OCI-LY3 (cell line): ENCODE results near the gene CYP8B1.

Source experiments
- H2AFZ ChIP-seq: fragments of 200-600, 300-600 bp; shearing (Covaris generic); 2 replicates; pipeline ENCODE4 v1.6.0; 2014; ENCODE audit warnings: antibody characterized with exemption, low read depth, low read length
- H3K27ac ChIP-seq: fragments of 200-600, 300-600 bp; sonication (generic); 2 replicates; pipeline ENCODE4 v1.5.1; 2014; ENCODE audit warnings: mild to moderate bottlenecking, low read length, moderate library complexity, mixed read lengths
- H3K27me3 ChIP-seq: fragments of 200-600, 300-600 bp; sonication (generic); 2 replicates; pipeline ENCODE4 v1.6.1; 2014; ENCODE audit warnings: low read depth, low read length, mixed read lengths
- H3K36me3 ChIP-seq: fragments of 200-600, 300-600 bp; sonication (generic); replicated peaks from 2 replicates; pipeline ENCODE3; 2014; ENCODE audit warnings: low read depth, low read length, mixed read lengths
- H3K4me1 ChIP-seq: fragments of 300-600, 200-600 bp; sonication (generic); 2 replicates; pipeline ENCODE4 v1.6.1; 2014; ENCODE audit warnings: low read length, mixed read lengths
- H3K4me2 ChIP-seq: fragments of 200-600, 300-600 bp; sonication (generic); 2 replicates; pipeline ENCODE4 v1.6.1; 2014; ENCODE audit warnings: low read length, mixed read lengths
- H3K4me3 ChIP-seq: fragments of 300-600, 200-600 bp; sonication (generic); 2 replicates; pipeline ENCODE4 v1.5.1; 2014; ENCODE audit warnings: antibody characterized with exemption, mild to moderate bottlenecking, low read length, moderate library complexity
- H3K79me2 ChIP-seq: fragments of 300-600, 200-600 bp; shearing (Covaris generic); 2 replicates; pipeline ENCODE4 v1.6.1; 2014; ENCODE audit warnings: mild to moderate bottlenecking, low read length, mixed read lengths
- H3K9ac ChIP-seq: fragments of 300-600, 200-600 bp; shearing (Covaris generic); 2 replicates; pipeline ENCODE4 v1.6.0; 2014; ENCODE audit warnings: mild to moderate bottlenecking, low read length, moderate library complexity
- H3K9me3 ChIP-seq: fragments of 200-600, 300-600 bp; shearing (Covaris generic); 2 replicates; pipeline ENCODE4 v1.6.1; 2014; ENCODE audit warnings: low read length, mixed read lengths; ENCODE audit not compliant: insufficient read depth
- H4K20me1 ChIP-seq: fragments of 200-600, 300-600 bp; sonication (generic); 2 replicates; pipeline ENCODE4 v1.6.1; 2016; ENCODE audit warnings: low read length, mixed read lengths; ENCODE audit not compliant: insufficient read depth
- EZH2phosphoT487 ChIP-seq: fragments of 200-600 bp; shearing (Covaris generic); IDR thresholded peaks from 2 replicates; pipeline ENCODE4 v1.6.1; 2018; ENCODE audit warnings: antibody characterized with exemption, mixed run types, low read depth
- TF ChIP-seq, protein P1 (sequence below): fragments of 200-600, 300-600 bp; sonication (generic); IDR thresholded peaks from 2 replicates; pipeline ENCODE4 v1.5.1; 2014; ENCODE audit warnings: antibody characterized with exemption, low read length, low read depth

CYP8B1 gene

DNA sequence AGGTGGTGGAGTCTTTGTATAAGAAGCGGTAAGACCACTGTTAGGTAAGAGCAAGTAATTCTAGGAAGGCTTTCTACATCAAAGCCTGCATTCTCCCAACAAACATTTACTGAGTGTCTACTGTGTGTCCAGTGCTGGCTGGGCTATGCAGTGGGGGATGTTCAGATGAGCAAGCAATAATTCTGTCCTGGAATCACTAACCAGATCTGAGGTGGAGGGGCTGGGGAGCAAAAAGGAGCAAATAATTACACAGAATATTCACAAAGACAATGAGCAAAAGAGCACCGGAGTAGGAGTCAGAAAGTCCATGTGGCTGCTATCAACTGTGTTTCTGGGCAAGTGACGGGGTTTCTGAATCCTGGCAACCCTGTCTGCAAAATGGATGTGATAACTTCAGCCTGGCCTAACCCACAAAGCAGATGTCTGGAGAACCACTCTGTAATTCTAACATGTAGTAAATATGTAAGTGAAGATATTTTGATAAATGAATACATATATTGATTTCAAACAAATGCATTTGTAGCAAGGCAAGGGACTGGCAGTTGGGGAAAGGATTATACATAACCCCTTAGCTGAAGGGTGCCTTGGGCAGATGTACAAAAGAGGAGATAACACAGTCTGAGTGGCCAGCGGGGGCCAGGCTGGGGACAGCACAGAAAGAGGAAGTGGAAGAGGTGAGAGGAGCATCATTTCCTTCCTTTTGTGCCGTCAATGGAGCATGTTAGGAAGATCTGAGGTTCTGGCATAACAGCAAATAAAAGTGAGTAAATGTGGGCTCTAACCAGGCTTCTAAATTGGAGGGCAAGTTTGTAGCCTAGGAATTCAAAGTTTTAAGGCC, 28.8 kb downstream of the CYP8B1 start:
- Histone ChIP-seq H4K20me1 (no peaks in the 10 kb centered on the region), H3K9ac (no peak overlapping the region), H3K4me1 (peaks cover 15% of the 10 kb centered on the region), H2AFZ (peak overlapping the region; percentile 69), H3K79me2 (no peaks in the 10 kb centered on the region), H3K36me3 (no peaks in the 10 kb centered on the region), H3K9me3 (no peaks in the 10 kb centered on the region), H3K4me2 (peak overlapping the region; percentile 46), H3K4me3 (peak overlapping the region; percentile 14; the same call in 1 of the 2 replicates), H3K27me3 (peaks cover 6% of the 10 kb centered on the region), H3K27ac (no peak overlapping the region)
- no peak for TF ChIP-seq EZH2phosphoT487

DNA sequence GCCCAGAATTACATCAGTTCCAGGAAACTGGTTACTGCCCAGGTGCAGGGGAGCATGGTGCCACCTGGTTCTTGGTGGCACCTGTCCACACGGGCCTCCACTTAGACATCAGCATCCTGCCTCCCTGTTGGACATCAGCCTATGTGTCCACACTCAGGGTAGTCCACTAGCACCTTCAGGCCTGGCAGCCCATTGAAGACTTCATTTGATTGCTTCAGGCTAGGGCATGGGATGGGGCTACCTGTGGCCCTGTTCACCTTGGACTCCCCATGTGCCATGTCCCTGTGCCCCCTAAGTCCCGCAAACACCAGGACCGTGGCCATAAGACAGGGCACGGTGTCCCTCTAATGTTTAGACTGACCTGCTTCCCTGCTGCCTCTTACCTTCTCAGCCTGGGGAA, 30.9 kb downstream of the CYP8B1 start:
- no peak overlapping the region for H3K4me2 ChIP-seq
- H3K36me3 ChIP-seq = no peaks in the 10 kb centered on the region
- H2AFZ ChIP-seq = no peak overlapping the region
- H3K27me3 ChIP-seq = no peaks in the 10 kb centered on the region
- H3K4me1 ChIP-seq = peaks cover 20% of the 10 kb centered on the region
- TF ChIP-seq, protein P1, sequence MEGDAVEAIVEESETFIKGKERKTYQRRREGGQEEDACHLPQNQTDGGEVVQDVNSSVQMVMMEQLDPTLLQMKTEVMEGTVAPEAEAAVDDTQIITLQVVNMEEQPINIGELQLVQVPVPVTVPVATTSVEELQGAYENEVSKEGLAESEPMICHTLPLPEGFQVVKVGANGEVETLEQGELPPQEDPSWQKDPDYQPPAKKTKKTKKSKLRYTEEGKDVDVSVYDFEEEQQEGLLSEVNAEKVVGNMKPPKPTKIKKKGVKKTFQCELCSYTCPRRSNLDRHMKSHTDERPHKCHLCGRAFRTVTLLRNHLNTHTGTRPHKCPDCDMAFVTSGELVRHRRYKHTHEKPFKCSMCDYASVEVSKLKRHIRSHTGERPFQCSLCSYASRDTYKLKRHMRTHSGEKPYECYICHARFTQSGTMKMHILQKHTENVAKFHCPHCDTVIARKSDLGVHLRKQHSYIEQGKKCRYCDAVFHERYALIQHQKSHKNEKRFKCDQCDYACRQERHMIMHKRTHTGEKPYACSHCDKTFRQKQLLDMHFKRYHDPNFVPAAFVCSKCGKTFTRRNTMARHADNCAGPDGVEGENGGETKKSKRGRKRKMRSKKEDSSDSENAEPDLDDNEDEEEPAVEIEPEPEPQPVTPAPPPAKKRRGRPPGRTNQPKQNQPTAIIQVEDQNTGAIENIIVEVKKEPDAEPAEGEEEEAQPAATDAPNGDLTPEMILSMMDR = no peak
- TF ChIP-seq EZH2phosphoT487 = no peak
- no peak overlapping the region for H3K4me3 ChIP-seq
- no peaks in the 10 kb centered on the region for H3K79me2 ChIP-seq
- H3K27ac ChIP-seq = no peak overlapping the region
- H4K20me1 ChIP-seq = no peaks in the 10 kb centered on the region
- no peak overlapping the region for H3K9ac ChIP-seq
- H3K9me3 ChIP-seq = no peaks in the 10 kb centered on the region

DNA sequence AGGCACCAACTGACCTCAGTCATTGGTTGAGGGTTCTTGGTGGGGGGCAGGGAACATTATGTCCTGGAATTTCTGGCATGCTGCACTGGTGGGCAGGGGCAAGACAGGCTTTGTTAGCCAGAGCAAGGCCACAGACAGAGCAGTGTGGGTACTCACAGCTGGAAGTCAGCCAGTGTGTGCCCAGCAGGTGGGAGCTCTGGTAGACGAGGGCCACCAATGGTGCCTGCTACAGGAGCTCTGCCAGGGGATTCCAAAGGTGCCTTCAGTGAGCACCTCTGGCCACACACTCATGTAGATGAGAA, 31.3 kb downstream of the CYP8B1 start:
- Histone ChIP-seq H3K4me3 (no peak overlapping the region), H4K20me1 (no peaks in the 10 kb centered on the region), H3K27ac (no peak overlapping the region), H3K36me3 (no peaks in the 10 kb centered on the region), H3K4me2 (no peak overlapping the region), H3K27me3 (no peaks in the 10 kb centered on the region), H2AFZ (no peak overlapping the region), H3K79me2 (no peaks in the 10 kb centered on the region), H3K9ac (no peak overlapping the region), H3K4me1 (peaks cover 21% of the 10 kb centered on the region), H3K9me3 (no peaks in the 10 kb centered on the region)
- TF ChIP-seq EZH2phosphoT487 = no peak
- TF ChIP-seq, protein P1 = no peak

DNA sequence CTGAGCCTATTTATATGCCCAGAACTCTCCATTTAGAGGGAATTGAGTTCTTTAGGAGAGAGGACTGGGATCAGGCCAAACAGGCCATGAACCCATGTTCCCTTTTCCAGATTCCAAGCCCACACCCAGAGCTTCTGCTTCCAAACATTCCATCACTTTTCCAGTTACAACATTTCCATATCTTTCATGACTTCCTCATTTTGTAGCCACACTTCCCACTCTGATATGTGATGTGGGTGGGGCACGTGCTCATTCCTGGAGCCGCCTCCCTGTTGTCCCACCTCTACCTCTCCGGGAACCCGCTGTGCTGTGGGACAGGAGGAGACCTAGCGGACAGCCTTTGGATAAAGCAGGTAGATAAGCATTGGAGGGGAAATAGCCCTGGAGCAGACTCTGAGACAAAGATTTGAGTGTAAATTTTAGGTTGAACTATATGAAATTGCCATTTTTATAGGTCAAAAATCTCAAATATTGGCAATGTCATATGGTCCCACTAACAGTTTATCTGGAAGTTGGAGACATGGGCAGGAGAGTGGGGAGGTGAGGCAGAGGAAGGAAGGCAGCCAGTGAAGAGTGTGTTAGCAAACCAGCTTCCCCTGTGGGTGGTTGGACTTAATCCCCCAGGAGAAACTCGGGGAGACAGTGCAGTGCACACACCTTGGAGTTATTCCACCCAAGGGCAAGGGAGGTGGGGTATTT, 31.8 kb downstream of the CYP8B1 start:
- H3K36me3 ChIP-seq = no peaks in the 10 kb centered on the region
- peaks cover 26% of the 10 kb centered on the region for H3K4me1 ChIP-seq
- no peak overlapping the region for H3K4me3 ChIP-seq
- no peak overlapping the region for H3K27ac ChIP-seq
- H4K20me1 ChIP-seq = no peaks in the 10 kb centered on the region
- H3K9me3 ChIP-seq = no peaks in the 10 kb centered on the region
- no peak overlapping the region for H3K4me2 ChIP-seq
- H2AFZ ChIP-seq = no peak overlapping the region
- no peaks in the 10 kb centered on the region for H3K79me2 ChIP-seq
- TF ChIP-seq, protein P1 = no peak
- TF ChIP-seq EZH2phosphoT487 = no peak
- no peak overlapping the region for H3K9ac ChIP-seq
- H3K27me3 ChIP-seq = no peaks in the 10 kb centered on the region
